NT2/D1 (cell line): ENCODE data around the gene CLDN22.

Experiments used
- SUZ12 ChIP-seq: IDR thresholded peaks from 2 replicates; pipeline ENCODE4 v1.6.1; 2011; ENCODE audit not compliant: insufficient read length, insufficient read depth; ENCODE audit errors: extremely low read depth
- YY1 ChIP-seq: IDR thresholded peaks from 2 replicates; pipeline ENCODE4 v1.6.1; 2011; ENCODE audit not compliant: insufficient read length, insufficient read depth

DNA sequence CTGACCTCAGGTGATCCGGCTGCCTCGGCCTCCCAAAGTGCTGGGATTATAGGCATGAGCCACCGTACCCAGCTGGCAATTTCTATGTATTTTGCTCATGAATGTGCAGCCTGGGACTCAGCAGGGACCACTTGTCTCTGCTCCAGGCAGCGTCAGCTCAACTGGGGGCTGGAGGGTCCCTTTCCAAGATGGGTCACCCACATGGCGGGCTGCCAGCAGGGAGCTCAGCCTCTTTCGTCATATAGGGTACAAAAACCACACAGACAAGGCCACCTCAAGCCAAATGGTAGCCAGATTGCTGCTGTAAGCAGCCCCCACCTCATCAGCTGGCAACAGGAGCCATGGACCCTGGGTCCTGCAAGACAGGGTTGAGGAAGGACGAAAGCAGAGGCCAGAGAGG is 4.5 kb upstream of the CLDN22 start:
- TF ChIP-seq YY1 (no peak), SUZ12 (no peak)
